Activated T-helper 9 cell treated with anti-CD3 and anti-CD28 coated beads, Interleukin-2, amount 50 U/mL, for 16 hours (primary cell): ENCODE measurements around the gene ILKAP.
A peak's percentile ranks its signal among the peaks of the same experiment; 100 is the strongest.

ENCODE experiments used
- DNase-seq: peaks from one replicate; pipeline ENCODE4 v3.0.0-alpha.2; 2020; ENCODE audit warnings: low read depth

The ILKAP gene

DNA sequence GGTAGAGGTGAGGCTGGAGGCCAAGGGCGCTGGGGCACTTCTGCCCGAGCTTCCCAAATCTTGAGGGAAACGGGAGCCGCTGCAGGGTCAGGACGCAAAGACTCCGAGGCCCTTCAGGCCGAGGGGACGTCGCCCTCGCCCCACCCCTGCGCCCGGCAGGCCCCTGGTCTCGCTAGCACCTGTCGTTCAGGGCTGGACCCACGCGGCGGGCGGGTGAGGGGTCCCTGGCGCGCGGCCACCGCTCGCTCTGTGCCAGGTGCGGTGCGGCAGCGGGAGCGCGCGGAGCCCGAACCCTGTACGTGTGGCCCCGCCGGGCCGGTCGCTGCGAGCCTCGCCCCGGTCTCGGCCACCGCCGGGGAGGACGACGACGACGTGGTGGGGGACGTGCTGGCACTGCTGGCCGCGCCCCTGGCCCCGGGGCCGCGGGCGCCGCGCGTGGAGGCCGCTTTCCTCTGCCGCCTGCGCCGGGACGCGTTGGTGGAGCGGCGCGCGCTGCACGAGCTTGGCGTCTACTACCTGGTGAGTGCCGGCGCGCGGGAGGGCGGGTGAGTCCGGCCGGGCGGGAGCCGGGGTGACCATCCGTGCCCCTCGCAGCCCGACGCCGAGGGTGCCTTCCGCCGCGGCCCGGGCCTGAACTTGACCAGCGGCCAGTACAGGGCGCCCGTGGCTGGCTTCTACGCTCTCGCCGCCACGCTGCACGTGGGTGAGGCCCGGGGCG lies 39.9 kb downstream of the ILKAP start:
- DNase-seq, result no peak

DNA sequence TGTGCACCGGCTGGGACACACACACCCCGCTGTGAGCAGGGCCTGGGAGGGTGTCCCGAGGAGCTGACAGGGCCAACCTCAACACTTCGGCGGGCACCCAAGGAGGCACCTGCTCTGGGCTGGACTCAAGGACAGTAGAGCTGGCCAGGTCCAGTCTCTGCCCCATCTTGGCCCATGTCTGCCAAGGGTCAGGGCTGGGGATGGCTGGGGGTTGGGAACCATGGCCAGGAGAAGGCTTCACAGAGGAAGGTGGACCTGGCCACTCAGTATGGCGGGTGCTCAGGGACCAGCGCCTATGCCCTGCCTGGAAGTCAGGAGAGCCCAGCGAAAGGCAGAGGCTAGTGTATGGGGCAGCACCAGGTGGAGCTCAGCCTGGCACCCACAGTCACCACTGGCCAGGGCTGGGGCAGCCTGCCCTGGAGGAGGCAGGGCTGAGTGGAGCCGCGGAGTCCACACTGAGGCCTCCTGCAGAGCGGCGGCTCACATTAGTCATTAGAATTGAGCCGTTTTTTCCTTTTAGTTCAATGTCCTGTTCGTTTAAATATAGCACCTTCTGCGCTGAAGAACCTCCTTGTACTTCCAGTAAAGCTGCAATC lies 40.6 kb downstream of the ILKAP start:
- DNase-seq, result no peak

DNA sequence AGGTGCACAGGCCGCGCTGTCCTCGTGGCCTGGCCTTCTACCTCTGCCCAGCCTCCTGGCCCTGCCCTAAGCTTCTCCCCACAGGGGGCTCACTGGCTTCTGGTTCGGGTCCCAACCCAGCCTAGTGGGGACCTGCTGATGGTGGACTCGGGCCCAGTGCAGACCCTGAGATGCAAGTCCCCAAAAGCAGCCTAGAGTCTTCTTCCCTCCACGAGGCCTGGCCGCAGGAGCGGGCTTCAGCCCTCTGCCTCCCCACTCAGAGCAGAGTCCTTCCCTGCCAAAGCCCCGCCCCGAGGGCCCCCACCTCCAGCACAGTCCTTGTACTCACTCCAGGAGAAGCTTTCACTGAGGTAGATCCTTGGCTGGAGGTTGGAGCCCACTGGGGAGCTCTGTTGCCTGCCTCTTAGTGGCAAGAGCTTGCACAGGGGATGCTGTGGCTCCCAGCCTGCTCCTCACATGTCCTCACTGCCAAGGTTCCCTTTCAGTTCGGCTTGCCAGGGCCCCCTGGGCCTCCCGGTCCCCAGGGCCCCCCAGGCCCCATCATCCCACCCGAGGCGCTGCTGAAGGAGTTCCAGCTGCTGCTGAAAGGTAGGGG lies 41.1 kb downstream of the ILKAP start:
- no peak for DNase-seq

DNA sequence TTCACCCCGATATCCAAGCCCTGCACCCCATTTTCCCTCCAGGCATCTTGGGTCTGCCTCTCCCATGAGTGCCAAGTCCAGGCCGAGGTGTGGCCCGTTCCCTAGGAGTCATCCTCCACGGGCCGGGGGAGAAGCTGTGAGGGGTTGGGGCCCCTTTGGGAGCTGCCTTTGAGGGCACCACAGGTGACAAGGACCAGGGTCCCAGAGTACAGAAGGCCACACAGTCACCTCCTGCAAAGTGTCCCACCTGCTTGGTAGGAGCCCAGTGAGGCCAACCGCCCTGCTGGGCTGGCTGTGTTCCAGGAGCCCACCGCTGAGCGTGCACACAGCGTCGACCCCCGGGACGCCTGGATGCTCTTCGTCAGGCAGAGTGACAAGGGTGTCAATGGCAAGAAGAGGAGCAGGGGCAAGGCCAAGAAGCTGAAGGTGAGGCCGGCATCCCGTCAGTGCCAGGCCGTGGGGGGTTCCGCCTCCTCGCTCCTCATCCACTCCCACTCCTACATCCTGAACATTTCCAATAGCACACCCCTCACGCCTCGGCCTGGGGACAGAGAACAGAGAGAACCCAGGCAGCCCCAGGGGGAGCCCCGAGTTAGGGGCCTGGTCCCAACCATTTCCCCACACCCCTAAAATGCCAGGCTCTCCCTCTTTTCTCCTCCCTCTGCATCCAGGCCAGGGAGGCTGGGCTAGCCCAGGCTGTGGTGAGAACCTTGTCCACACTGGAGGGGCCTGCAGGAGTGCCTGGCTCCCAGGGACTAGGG lies 42.0 kb downstream of the ILKAP start:
- no peak for DNase-seq

- DNase-seq, result no peak
Measured at GRCh38 chr2:238160206-238161129, 43.0 kb downstream of the ILKAP start.

- DNase-seq, result no peak
Measured at GRCh38 chr2:238159661-238160205, 43.8 kb downstream of the ILKAP start.

- DNase-seq, result no peak
Measured at GRCh38 chr2:238159071-238159539, 44.4 kb downstream of the ILKAP start.

DNA sequence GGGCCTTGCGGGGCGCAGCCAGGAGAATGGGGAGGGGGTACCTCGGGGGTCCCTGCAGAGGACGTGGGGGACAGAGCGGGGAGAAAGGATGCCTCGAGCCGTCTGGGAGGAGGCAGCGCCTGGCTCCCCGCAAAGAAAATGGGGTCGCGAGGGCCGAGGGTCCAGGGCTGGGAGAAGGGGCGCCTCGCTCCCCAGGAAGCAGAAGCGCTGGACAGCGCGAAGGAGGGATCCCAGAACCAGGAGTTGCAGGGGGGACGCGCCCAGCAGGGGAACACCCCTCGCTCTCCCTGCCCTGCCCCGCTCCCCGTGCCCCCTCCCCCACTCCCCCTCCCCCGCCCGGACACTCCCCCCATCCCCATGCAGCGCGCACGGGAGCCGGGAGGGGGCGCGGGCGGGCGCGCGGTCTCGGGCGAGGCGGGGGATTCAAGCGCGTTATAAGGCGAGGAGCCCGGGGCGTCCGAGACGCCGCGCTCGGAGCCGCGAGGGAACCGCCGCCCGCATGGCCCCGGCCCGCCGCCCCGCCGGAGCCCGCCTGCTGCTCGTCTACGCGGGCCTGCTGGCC lies 44.9 kb downstream of the ILKAP start, which contains the start of gene ERFE:
TSS of gene ERFE (plus strand) at position 462 of the 562 bp plus-strand sequence. CDS start at position 500, 38 bp downstream.
- peak; percentile 23 for DNase-seq

- DNase-seq, result no peak
Measured at GRCh38 chr2:238158018-238158508, 45.4 kb downstream of the ILKAP start.

DNA sequence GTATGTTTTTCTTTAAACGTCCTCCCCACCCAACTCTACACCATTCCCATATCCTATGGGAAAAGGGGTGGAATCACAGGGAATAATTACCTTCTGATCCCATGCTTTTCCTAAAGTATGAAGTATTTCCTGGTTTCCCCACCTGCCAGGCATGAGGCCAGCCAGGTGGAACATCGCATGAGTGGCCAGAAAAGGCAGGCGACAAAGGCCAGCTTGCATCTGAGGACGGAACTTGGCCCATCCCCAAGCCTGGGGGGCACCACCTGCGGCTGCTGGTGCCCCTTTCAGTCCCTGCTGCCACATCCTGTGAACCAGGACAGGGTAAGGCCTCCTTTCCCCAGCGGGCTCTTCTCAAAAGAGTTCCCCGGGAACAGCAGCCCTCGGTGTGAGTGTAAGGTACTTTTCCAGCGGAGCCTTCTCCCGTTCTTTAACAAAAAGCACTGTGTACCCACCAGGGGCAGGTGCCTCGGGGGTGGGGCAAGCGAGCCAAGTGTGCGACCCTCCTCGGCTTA lies 45.9 kb downstream of the ILKAP start:
- no peak for DNase-seq

DNA sequence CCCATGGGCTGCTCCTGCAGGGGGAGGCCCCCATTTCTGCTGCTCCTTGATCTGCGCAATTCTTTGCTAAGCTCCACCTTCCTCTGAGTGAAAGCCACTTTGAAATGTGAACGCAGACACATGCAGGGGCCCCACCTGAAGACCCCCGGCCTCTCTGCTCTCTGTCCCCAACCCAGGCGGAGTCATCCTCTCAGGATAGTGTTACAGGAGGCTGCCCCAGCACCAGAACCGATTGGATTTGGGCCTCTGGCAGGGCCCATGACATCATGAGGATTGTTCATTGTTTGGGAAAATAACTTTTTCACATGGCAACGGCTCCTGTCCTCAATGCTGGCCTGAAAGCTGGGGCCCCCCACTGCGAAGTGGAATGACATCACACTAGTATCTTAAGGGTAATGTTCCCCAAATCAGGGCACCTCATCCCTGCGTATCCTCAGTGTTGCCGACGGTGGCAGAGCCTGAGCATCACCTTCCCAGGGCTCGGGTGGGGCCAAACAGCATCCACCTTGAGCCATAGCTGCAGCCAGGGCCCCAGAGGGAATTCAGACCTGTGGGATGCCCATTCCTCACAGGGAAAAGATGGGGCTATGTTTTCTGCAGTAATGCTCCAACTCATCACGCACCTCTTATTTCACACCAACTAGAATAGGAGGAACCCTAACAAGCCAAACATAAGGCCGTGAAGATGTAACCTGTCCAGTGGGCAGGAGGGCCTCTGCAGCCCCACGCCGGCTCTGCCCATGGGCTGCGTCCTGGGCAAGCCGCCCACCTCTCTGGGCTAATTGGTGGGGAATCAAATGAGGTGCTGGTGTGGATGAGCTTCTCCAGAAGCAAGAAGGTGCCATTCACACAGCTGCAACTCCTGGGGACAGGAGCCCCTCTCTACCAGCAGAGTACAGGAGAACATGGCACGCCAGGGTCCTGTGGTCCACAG lies 47.5 kb downstream of the ILKAP start:
- DNase-seq, result no peak

DNA sequence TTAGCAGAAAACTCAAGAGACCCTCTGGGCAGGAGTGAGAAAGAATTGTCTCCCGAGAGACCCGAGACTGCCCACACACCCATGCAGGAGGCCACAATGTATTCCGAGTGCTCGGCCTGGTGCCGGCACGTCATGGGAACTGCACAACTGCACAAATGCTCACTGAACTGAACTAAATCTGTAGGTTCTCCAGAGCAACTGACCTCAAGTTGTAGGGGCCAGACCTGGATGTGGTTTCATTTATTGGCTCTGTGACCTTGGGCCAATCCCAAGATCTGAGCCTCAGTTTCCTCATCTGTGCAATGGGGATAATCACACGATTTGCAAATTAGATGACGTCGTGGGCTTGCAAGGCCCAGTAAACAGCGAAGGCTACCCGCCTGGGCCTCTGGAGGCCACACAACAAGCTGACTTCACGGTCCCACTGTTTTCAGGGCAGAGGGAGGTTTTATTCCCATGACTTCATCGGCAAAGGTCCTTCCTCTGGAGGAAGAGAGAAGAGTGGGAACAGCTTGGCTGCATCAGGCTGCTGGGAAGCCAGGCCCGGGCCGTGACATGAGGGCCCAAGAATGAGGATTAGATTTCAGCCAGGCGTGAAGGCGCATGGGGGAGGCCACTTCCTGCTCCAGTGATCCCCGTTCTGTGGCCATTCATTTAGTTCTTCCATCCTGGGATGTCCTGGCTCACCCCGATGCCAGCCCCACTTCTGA lies 48.3 kb downstream of the ILKAP start:
- no peak for DNase-seq

- DNase-seq, result no peak
Measured at GRCh38 chr2:238154570-238154969, 48.9 kb downstream of the ILKAP start.

GRCh38 chr2:238152771-238153688 lies 50.5 kb downstream of the ILKAP start:
- no peak for DNase-seq

GRCh38 chr2:238151628-238152235 lies 51.8 kb downstream of the ILKAP start:
- no peak for DNase-seq

GRCh38 chr2:238151205-238151604 lies 52.3 kb downstream of the ILKAP start:
- DNase-seq, result no peak

GRCh38 chr2:238150686-238151085 lies 52.8 kb downstream of the ILKAP start:
- DNase-seq, result no peak
